ENCODE measurements around the gene NUDT11. TPM values are rescaled to one million over a fixed set of nuclear protein-coding genes. Genes with fewer than 3 reads are reported as not detected.

NUDT11 gene
- total RNA-seq (2022; extraction: Qiagen RNA extraction) = 2.2 to 3.5 TPM (median 2.6 TPM) in 5 replicates

GRCh38 chrX:51496501-51497291 is at the start of gene NUDT11:
Gene NUDT11 (minus strand): TSS chrX:51496592. CDS start chrX:51496444, 148 bp downstream.

Other genes starting within 250 kb of the NUDT11 start
- gene NUDT10, start 163.8 kb downstream of the NUDT11 start, total RNA-seq (2022; extraction: Qiagen RNA extraction) = 0.53 to 1.1 TPM (median 0.82 TPM) in 5 replicates
- gene CENPVL3, start 122.3 kb upstream of the NUDT11 start, total RNA-seq (2022; extraction: Qiagen RNA extraction) = 0.08 to 0.22 TPM (median 0.21 TPM) in 5 replicates
- not detected in 5 replicates for gene CENPVL2, start 186.2 kb upstream of the NUDT11 start, total RNA-seq (2022; extraction: Qiagen RNA extraction)
- not detected in 5 replicates for gene CENPVL1, start 213.9 kb upstream of the NUDT11 start, total RNA-seq (2022; extraction: Qiagen RNA extraction)
- gene GSPT2, start 246.8 kb upstream of the NUDT11 start, total RNA-seq (2022; extraction: Qiagen RNA extraction) = 7.4 to 9.8 TPM (median 8.3 TPM) in 5 replicates